HG03066 (cell line): ENCODE data around the gene RPS29.
"Not testable (repeated sequence)": the region's sequence is repeated elsewhere in the genome, so short reads cannot be mapped to it uniquely, and the experiment has no call there.

Experiments
- ATAC-seq: cut with Tn5 transposase; IDR thresholded peaks from one replicate; pipeline ENCODE4 v1.9.1; 2021; ENCODE audit warnings: low read depth; ENCODE audit not compliant: unreplicated experiment

Gene RPS29

DNA sequence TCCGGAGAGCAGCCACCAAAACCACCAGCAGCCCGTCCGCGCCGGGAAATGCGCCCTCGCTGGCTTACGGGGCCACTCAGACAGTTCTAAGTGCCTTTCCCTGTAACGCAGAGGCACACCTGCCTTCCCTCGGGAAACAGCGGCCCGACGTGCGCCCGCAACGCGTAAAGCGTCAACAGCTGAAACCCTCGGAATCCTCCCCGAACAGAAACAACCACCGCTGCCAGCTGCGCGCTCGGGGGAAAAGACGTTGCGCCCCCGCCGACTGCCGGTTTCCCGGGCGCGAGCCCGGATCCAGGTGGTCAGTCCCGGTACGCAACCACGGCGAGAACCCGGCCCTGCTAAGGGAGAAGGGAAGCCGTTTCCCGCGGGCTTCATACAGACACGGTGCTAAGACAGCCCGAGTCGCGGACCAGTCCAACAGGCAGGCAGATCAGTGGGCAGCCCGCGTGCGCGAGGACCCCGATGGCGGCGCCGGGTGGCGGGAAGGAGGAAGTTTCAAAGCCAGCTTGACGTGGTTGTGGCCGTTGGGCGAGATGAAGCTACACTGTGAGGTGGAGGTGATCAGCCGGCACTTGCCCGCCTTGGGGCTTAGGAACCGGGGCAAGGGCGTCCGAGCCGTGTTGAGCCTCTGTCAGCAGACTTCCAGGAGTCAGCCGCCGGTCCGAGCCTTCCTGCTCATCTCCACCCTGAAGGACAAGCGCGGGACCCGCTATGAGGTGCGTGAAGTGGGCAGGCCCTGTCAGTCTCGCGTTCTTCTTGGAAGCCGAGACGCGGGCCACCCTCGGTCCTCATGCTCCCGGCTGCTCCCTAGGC is 12.5 kb upstream of the RPS29 start, which contains the start of gene LRR1:
Gene LRR1 (plus strand): TSS at position 456 of the 816 bp plus-strand sequence. CDS start 81 bp downstream, at position 537.
- ATAC-seq = peak; percentile 46

DNA sequence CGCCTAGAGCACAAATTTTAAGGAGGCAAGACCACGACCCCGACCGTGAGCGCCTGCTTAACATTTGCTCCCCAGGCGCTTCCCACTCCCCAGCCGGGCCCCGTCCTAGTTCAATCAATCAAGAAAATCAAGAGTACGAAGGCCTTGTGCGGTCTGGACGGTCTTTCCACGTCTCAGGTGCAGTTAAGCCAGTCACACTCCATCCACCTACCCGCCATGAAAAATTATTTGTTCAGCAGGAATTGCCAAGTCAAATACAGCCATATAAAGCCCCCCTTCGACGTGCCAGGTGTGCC is 12.0 kb upstream of the RPS29 start:
- peak; percentile 1 for ATAC-seq

DNA sequence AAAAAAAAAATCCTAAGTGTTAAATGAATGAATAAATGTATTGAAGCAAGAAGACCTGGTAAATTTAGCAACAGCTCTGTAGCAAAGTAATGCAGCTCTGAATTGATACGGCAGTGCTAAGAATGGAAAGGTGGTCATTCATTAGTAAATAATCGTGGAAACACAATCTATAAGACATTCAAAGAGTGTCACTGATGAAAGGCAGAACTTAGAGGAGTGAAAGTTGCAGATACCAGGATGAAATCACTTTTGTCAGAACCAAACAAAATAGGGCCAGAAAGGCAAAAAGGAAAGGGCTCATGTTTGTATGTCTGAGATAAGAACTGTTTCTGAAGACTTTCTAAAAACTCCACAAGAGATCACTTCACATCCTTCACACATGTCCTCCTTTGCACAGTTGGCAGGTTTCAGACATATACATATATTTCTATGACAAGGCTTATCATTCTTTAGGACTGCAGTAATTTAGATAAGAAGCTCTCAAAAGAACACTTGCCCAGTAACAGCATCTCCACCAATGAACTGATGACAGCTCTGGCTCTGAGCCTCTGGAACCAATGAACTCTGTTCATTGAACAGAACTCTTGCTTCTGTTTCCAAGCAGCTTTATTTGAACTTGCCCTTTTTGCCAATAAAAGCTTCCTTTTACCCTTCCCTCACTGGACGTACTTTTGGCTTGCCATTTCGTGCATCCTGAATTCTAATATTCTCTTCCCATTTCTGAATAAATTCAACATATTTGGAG is 8.3 kb upstream of the RPS29 start:
- no peak for ATAC-seq

DNA sequence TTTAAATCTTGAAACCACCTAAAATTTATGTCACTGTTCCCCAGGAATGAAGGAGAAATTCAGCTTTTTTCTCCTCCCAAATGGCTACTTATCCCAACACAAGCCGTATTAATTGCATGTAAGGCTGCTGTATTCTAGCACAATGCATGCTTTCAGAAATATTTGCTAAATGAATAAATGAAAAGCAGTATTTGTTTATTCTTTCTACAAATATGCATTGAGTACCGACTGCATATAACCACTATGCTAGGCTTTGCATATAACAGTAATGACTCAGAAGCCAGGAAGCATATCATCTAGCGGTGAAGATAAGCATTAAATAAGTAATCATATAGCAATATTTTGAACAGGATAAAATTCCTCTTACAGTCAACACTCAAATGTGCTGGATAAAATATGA is 6.8 kb upstream of the RPS29 start:
- ATAC-seq = no peak

DNA sequence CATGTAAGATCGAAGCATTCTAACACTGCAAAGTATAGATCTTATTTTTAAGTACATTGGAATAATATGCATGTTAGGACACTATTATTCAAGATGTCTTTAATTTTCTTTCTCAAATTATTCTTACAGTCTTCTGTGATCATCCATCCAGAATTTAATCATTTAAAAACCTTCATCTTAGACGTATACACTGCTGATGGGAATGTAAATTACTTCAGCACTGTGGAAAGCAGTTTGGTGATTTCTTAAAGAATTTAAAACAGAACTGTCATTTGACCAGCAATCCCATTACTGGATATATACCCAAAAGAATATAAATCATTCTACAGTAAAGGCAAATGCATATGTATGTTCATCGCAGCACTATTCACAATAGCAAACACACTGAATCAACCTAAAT is 3.2 kb upstream of the RPS29 start:
- no peak for ATAC-seq

DNA sequence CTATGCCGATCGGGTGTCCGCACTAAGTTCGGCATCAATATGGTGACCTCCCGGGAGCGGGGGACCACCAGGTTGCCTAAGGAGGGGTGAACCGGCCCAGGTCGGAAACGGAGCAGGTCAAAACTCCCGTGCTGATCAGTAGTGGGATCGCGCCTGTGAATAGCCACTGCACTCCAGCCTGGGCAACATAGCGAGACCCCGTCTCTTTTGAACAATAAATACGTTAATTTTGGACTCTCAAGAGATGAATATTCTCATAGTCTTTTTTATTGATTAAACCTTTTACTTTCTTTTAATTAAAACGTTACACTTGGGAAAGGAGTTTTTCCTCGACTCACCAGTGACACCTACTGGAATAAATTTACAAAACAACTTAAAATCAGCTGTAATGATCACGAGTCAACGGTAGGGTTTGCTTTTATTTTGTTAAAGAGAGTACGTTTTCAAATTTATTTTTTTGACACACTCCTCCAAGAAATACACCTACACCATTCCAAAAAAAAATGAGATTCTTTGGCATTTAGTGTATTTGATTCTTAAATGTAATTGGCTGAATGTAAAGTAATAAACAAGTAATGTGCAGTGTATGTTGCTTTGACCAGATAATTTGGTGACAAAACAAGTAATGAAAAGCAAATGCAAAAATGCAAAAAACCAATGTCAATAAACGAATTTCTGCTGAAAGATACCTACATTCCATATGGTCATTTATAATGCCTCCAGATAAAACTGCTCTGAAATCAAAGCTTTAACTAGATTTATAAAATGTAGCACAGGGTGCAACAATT is 687 bp upstream of the RPS29 start:
- ATAC-seq = peak; percentile 36

DNA sequence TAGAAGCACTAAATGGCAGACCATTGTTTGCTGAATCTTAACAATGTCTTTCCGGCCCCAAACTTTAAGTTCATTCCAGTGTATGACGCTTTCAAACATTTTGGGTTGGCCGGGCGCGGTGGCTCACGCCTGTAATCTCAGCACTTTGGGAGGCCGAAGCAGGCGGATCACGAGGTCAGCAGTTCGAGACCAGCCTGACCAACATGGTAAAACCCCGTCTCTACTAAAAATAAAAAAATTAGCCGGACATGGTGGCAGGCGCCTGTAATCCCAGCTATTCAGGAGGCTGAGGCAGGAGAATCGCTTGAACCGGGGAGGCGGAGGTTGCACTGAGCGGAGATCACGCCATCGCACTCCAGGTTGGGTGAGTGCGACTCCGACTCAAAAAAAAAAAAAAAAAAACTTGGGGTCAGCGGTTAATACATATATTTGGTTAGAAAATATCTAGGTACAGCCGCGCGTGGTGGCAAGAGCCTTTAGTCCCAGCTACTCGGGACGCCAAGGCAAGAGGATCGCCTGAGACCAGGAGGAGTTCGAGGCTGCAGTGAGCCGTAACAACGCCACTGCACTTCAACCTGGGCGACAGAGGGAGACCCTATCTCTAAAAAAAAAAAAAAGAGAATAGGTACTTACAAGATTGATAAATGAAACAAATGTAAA is 1.1 kb downstream of the RPS29 start:
- not testable (repeated sequence) for ATAC-seq

DNA sequence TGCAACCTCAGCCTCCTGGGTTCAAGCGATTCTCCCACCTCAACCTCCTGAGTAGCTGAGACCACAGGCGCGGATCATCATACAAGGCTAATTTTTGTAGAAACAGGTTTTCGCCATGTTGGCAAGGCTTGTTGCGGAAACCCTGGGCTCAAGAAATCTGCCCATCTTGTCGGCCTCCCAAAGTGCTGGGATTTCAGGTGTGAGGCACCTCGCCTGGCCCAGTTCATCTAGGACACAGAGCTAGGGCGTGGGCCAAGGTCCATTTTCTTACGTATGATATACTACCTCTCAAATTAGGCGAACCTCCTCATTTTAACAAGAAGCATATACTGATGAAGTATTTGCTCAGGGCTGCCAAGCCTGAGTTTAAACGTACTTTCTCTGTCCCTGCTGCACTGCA is 2.1 kb downstream of the RPS29 start:
- no peak for ATAC-seq

DNA sequence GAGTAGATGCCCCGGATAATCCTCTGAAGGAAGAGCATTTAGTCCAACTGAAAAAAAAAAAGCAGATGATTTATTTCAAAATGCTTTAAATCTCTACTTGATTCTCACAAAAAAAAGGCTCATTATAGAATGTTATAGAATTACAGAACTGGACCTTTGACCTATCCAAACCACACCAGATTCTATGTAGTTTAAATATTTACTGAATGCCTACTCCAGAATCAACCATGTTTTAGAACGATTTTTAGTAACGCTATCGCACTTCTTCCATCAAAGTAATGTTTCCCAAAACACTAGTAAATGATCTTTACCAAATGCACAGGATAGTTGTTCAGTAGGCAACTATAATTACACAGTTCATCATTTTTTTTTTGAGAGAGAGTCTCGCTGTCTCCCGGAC is 2.6 kb downstream of the RPS29 start:
- ATAC-seq = no peak

DNA sequence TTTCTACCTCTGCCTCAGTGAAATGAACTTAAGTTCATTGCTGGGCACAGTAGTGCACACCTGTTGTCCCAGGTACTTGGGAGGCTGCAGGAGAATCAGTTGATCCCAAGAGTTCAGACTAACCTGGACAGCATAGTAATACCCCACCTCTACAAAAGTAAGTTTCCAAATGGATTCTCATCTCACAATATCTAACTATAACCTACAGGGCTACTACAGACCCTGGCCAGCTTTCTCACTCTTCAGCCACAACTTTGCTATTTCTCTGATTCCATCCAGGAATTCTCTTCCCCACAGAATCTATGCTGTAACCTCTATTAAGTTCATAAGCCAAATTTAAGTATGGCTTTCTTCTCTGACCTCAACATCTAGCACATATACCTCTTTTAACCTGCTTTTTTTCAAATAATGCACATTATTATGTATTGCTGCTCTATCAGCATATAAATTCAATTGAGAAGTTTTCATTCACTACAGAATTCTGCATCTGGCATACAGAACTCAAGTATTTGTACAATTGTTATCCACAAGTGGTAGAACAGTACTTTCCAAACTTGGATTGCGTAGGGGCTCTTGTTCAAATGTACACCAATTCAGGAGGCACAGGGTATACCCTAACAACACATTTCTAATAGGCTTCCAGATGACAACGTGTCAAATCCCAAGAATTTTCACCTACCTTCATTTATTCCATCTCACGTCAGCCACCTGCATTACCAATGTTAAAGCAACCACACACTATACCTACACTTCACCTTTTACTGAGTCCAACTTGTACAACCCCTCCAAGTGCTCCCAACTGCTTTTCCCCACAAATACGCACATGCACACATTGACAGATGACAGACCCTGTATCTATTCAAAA is 3.8 kb downstream of the RPS29 start:
- no peak for ATAC-seq

DNA sequence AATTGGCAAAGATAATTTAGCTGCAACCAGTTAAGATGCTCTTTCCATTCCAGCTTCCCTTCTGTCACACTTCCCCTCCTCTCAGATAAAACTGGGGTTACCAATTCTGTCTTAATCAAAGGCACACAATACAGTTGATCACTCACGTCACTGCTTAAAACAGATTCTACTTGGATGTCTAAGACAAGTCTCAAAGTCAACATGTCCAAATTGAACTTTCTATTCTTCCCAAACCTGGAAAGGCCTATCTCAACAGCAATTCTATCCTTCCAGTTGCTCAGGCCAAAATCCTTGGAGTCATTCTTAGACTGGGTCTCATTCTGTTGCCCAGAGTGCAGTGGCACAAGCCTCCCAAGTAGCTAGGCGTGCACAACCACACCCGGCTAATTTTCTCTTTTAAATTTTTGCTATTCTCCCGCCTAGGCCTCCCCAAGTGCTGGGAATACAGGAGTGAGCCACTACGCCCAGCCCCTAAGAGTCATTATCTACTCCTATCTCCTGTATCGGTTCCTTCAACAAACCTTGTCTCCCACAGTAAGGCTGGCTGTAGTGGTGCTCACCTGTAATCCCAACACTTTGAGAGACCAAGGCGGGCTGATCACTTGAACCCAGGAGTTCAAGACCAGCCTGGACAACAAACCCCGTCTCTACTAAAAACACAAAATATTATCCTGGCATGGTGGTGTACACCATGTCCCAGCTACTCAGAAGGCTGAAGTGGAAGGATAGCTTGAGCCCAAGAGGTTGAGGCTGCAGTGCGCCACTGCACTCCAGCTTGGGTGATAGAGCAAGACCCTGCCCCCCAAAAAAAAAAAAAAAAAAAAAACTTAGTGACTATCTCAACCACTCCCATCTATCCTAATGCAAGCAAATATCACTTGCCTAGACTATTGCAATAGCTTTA is 4.7 kb downstream of the RPS29 start:
- ATAC-seq = no peak

DNA sequence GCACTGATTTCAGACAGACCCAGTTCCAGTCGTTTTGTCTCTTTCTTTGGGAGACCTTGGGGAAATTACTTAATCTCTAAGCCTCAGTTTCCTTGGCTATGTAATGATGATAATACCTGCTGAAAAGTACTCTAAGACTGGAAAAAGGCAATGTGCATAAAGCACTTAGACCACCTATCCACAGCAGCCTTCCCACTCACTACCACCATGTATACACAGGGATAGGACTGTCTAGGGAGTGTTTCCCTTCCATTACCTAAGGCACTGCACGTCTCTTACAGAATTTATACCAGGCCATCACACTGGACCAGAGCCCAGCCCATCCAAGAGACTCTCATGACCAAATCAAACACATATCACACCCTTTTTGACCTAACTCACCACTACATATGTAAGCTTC is 6.3 kb downstream of the RPS29 start:
- ATAC-seq = no peak

DNA sequence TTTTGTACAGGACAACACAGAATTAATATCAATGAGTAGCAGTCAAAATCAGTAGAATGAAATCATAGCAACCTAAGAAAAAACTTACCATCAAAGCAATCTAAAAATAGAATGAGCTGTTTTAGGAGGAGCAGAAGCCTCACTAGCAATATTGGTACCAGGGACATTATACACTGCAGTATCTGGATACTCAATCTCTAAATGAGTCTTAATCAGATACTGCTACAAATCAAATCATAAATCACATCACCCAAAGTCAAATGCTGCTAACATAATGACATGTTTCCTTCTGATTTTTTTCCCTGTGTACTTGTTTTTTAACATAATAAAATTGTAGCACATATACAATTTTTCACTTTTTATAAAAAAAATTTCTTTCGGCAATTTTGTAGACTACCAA is 8.0 kb downstream of the RPS29 start:
- no peak for ATAC-seq

DNA sequence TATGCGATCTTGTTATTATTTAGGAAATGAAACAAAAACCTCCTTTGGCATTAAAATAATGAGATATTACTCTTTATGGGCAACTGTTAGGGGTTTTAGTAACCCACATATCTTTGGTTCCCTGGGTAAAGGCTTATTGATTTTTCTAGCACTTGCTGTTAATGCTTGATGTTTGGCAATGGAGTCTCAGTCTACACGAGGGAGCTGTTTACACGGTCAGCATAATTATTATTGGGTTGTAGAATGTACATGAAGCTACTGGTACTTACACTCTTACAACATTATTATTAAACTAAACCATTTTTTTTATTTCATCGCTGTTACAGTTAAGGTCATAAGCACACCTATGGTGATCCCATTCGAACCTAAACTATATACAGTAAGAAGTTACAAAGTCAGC is 12.1 kb downstream of the RPS29 start:
- no peak for ATAC-seq

DNA sequence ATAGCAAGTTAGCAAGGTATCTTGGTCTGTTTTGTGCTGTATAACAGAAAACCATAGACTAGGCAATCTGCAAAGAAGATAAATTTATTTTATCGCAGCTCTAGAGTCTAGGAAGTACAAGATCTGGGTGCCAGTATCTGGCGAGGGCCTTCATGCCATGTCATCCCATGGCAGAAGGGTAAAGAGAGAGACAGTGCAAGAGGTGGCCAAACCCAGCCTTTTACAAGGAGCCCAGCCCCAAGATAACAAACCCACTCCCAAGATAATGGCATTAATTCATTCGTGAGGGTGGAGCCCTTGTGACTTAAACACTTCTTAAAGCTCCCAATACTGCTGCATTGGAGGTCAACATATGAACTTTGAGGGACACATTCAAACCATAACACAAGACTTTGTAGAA is 16.9 kb downstream of the RPS29 start:
- ATAC-seq = no peak

DNA sequence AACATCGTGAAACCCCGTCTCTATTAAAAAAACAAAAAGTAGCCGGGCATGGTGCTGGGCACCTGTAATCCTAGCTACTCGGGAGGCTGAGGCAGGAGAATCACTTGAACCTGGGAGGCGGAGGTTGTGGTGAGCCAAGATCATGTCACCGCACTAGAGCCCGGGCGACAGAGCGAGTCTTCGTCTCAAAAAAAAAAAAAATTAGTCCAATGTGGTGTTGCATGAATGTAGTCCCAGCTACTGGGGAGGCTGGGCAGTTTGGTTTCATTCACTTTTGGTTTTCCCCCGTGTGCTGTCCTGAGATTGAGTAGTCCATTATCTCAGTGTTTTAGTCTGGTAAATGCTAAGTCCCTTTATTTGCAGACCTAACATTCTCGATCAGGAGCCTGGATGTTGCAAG is 19.5 kb downstream of the RPS29 start:
- ATAC-seq = no peak

DNA sequence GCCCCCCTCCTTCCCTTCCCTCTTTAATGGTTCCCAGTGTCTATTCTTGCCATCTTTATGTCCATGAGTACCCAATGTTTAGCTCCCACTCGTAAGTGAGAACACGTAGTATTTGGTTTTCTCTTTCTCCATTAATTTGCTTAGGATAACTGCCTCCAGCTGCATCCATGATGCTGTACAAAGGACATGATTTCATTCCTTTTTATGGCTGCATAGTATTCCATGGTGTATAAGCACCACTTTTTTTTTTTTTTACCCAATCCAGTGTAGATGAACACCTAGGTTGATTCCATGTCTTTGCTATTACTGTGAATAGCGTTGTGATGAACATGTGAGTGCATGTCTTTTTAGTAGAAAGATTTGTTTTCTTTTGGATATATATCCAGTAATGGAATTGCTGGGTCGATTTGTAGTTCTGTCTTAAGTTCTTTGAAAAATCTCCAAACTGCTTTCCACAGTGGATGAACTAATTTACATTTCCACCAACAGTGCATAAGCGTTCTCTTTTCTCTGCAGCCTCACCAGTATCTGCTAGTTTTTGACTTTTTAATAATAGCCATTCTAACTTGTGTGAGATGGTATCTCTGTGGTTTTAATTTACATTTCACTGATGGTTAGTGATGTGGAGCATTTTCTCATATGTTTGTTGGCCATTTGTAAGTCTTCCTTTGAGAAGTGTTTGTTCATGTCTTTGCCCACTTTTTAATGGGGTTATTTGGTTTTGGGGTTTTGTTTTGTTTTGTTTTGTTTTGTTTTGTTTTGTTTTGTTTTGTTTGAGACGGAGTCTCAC is 26.0 kb downstream of the RPS29 start:
- no peak for ATAC-seq

DNA sequence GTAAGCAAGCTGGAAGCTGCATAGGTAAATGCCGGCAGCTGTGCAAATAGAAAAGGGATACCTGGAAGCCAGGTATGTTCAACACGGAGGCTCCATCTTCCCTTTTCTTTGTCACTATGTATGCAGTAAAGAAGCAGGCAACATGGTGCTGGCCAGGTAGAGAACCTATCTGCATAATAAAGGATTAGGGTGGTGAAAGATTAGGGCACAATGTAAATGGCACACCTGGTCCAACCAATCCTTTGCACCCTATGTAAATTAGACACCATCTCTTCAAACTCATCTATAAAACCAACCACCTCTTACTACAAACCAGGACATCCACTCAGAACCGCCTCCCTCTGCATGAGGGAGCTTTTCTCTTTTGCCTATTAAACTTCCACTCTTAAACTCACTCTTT is 32.3 kb downstream of the RPS29 start:
- ATAC-seq = no peak
